ENCODE data around the gene ZBTB43. TPM values are rescaled to one million over a fixed set of nuclear protein-coding genes. Genes with fewer than 3 reads are reported as not detected.

ZBTB43 gene
- total and polyA plus RNA-seq, 2 of the 4 experiments (the other 2 are of a cell fraction) = 4.5 to 15.1 TPM

DNA sequence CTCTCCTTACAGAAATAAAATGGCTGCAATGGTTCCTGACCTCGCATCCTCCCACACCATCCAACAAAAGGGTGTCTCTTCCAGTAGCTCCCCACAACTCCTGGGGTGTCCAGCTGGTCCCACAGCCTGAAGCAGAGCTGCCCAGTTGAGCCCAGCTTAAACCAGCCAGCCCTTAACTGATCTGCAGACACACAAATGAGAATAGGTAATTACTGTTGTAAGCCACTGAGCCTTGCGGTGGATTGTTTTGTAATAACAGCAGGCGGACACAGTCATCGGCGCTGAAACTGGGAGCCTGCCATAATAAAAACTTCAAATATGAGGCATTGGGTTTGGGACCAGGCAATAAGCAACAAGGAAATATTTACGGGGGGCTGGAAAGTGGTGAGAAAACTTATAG is 10.4 kb upstream of the ZBTB43 start:
- intact Hi-C loops (cut with micrococcal nuclease) (no loop called here), in situ Hi-C loops (cut with MboI; ENCODE audit: low sequenced_read_pairs) (no loop called here), dilution Hi-C loops (cut with HindIII; ENCODE audit: low sequenced_read_pairs, unreplicated experiment) (no loop called here)
- Histone ChIP-seq H2BK120ac (ENCODE audit: low read depth, low read length) (no peak overlapping the region), H4K8ac (ENCODE audit: low read depth in 2 of 2, low read length in 2 of 2) (no peak overlapping the region), H3K4me2 (ENCODE audit: low read depth, low read length) (no peak overlapping the region), H3K27me3 (ENCODE audit: control insufficient read depth, insufficient read depth, low read length) (no peaks in the 10 kb centered on the region), H3K23ac (ENCODE audit: low read depth, low read length) (no peak overlapping the region; the same call in 1 of the 2 replicates), H3K56ac (ENCODE audit: extremely low read depth, insufficient read depth, low read length) (no peak overlapping the region), H3K9me1 (ENCODE audit: insufficient read depth, low read length) (peaks cover 13% of the 10 kb centered on the region), H4K20me1 (ENCODE audit: insufficient read depth, low read length) (0 out of 2 replicates have a peak, but pooled peaks cover 5% of the 10 kb centered on the region), H4K5ac (ENCODE audit: low read depth, low read length) (no peak overlapping the region), H3K4ac (ENCODE audit: low read depth, low read length) (no peak overlapping the region), H2BK20ac (ENCODE audit: low read depth, low read length) (no peak overlapping the region), H2AK9ac (replicated peaks; ENCODE audit: low read depth, low read length, poor library complexity) (no peak overlapping the region), H3K27ac (ENCODE audit: insufficient read depth, low read length) (no peak overlapping the region), H3K9ac (ENCODE audit: low read depth, low read length) (no peak overlapping the region), H3K36me3 (ENCODE audit: control insufficient read depth, insufficient read depth, low read length) (no peaks in the 10 kb centered on the region), H3K4me1 (ENCODE audit: control insufficient read depth, insufficient read depth, low read length) (peaks cover 6% of the 10 kb centered on the region; the same call in 1 of the 2 replicates), H3K79me1 (ENCODE audit: low read depth in 1 of 2, low read length in 2 of 2) (no peaks in the 10 kb centered on the region), H2BK15ac (ENCODE audit: low read depth, low read length) (no peak overlapping the region), H3K9me3 (ENCODE audit: control insufficient read depth, insufficient read depth, low read length) (no peaks in the 10 kb centered on the region), H2BK5ac (ENCODE audit: low read depth, low read length, poor library complexity, severe bottlenecking) (no peak overlapping the region), H3K14ac (replicated peaks; ENCODE audit: low read depth, low read length) (no peak overlapping the region), H3K4me3 (ENCODE audit: insufficient read depth, low read depth, low read length) (no peak overlapping the region), H4K91ac (ENCODE audit: insufficient read depth, low read depth, low read length) (no peak overlapping the region), H3K18ac (ENCODE audit: low read depth, low read length) (no peak overlapping the region), H2AFZ (replicated peaks; ENCODE audit: low read length, poor library complexity) (no peak overlapping the region), H2AK5ac (ENCODE audit: low read depth, low read length) (no peak overlapping the region)
- no TSS peak for BruUV-seq (replicated peaks)
- no peak for DNase-seq
- 100% methylated on average over 3 of the region's 6 CpGs; no CpG with 5 or more reads in 1 of the 2 experiments for WGBS, 2 experiments (ENCODE audit: extremely low coverage in 2 of 2, insufficient read length in 1 of 2)
- ChIA-PET POLR2A (ENCODE audit: unreplicated experiment) (interaction anchor here (1.3 kb wide), 1 partner anchor 11 kb away, joined by 5 read pairs; the partner anchor contains the start of gene ZBTB43), CTCF (interaction anchor here (1.5 kb wide), 1 partner anchor 13 kb away, joined by 4 read pairs; no protein-coding TSS in a partner anchor)
- ATAC-seq (ENCODE audit: low read depth) = no peak
- TF ChIP-seq, protein P1, sequence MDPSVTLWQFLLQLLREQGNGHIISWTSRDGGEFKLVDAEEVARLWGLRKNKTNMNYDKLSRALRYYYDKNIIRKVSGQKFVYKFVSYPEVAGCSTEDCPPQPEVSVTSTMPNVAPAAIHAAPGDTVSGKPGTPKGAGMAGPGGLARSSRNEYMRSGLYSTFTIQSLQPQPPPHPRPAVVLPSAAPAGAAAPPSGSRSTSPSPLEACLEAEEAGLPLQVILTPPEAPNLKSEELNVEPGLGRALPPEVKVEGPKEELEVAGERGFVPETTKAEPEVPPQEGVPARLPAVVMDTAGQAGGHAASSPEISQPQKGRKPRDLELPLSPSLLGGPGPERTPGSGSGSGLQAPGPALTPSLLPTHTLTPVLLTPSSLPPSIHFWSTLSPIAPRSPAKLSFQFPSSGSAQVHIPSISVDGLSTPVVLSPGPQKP (IDR thresholded peaks at IDR 0.05; ENCODE audit: borderline replicate concordance, low read depth, low read length) = no peak
- no peak for TF ChIP-seq SMC3 (IDR thresholded peaks at IDR 0.05; ENCODE audit: low read depth, low read length)
- no peak for TF ChIP-seq RAD21 (IDR thresholded peaks at IDR 0.05; ENCODE audit: low read length)
- TF ChIP-seq, protein P2, sequence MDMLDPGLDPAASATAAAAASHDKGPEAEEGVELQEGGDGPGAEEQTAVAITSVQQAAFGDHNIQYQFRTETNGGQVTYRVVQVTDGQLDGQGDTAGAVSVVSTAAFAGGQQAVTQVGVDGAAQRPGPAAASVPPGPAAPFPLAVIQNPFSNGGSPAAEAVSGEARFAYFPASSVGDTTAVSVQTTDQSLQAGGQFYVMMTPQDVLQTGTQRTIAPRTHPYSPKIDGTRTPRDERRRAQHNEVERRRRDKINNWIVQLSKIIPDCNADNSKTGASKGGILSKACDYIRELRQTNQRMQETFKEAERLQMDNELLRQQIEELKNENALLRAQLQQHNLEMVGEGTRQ (IDR thresholded peaks at IDR 0.05; ENCODE audit: low read depth, low read length) = no peak
- TF ChIP-seq MAZ (IDR thresholded peaks at IDR 0.05; ENCODE audit: borderline replicate concordance, low read depth, low read length) = no peak
- TF ChIP-seq MXI1 (IDR thresholded peaks at IDR 0.05; ENCODE audit: borderline replicate concordance, low read depth, low read length) = no peak
- no peak for TF ChIP-seq RFX5 (IDR thresholded peaks at IDR 0.05; ENCODE audit: low read depth, low read length)
- TF ChIP-seq MAFK (IDR thresholded peaks at IDR 0.05; ENCODE audit: low read depth, low read length) = no peak
- no peak for TF ChIP-seq POLR2A (IDR thresholded peaks at IDR 0.05; ENCODE audit: low read depth, low read length)

Measured in IMR-90 (cell line).